Measurements from ENCODE around the gene SLC6A18.
"Not testable (repeated sequence)": the region's sequence is repeated elsewhere in the genome, so short reads cannot be mapped to it uniquely, and the experiment has no call there.

The SLC6A18 gene

DNA sequence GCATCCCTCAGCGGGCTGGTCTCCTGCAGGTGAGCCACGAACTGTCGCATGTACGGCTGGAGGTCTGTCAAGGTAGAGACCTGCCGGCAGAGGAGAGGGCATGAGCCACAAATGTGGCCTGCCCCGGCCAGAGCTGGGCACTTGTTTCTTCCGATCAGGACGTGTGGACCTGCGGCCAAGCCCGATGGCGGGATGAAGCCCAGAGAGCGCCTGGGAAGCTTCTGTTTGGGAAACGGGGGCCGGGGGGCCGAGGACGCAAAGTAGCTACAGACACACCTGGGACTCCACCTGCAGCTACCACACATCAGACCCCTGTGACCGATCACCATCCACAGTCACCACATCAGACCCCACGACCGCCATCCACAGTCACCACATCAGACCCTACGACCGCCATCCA lies 47.0 kb downstream of the SLC6A18 start:
- Histone ChIP-seq H3K4me3 (ENCODE audit: low read length) (no peak overlapping the region), H3K9me2 (replicated peaks; ENCODE audit: control insufficient read depth, low read length) (no peaks in the 10 kb centered on the region), H3K4me2 (ENCODE audit: low read length) (no peak overlapping the region), H3K27ac (ENCODE audit: low read depth, low read length) (no peak overlapping the region), H3F3A (ENCODE audit: control insufficient read depth, insufficient read depth) (no peaks in the 10 kb centered on the region), H3K27me3 (ENCODE audit: control insufficient read depth, low read length) (no peaks in the 10 kb centered on the region), H3K79me2 (ENCODE audit: control insufficient read depth, low read length) (peaks cover 35% of the 10 kb centered on the region), H4K20me1 (ENCODE audit: control insufficient read depth, insufficient read depth, low read depth, low read length) (0 out of 2 replicates have a peak, but pooled peaks cover 3% of the 10 kb centered on the region), H3K4me1 (ENCODE audit: control insufficient read depth, low read length) (no peaks in the 10 kb centered on the region), H3K36me3 (ENCODE audit: control insufficient read depth, low read length) (peaks cover 61% of the 10 kb centered on the region), H3K9me3 (ENCODE audit: control insufficient read depth, insufficient read depth, low read length) (no peaks in the 10 kb centered on the region)
- TF ChIP-seq CTCF (IDR thresholded peaks at IDR 0.05; ENCODE audit: low read depth, low read length, poor library complexity, severe bottlenecking) (no peak), EZH2phosphoT487 (IDR thresholded peaks at IDR 0.05; ENCODE audit: borderline replicate concordance, low read length) (no peak)

GRCh38 chr5:1273745-1274144 lies 48.6 kb downstream of the SLC6A18 start:
- no peak overlapping the region for H3K27ac ChIP-seq (ENCODE audit: low read depth, low read length)
- no peaks in the 10 kb centered on the region for H3K27me3 ChIP-seq (ENCODE audit: control insufficient read depth, low read length)
- no peaks in the 10 kb centered on the region for H3F3A ChIP-seq (ENCODE audit: control insufficient read depth, insufficient read depth)
- 0 out of 2 replicates have a peak, but pooled peaks cover 3% of the 10 kb centered on the region for H4K20me1 ChIP-seq (ENCODE audit: control insufficient read depth, insufficient read depth, low read depth, low read length)
- H3K4me3 ChIP-seq (ENCODE audit: low read length): no peak overlapping the region
- TF ChIP-seq EZH2phosphoT487 (IDR thresholded peaks at IDR 0.05; ENCODE audit: borderline replicate concordance, low read length) (no peak), CTCF (IDR thresholded peaks at IDR 0.05; ENCODE audit: low read depth, low read length, poor library complexity, severe bottlenecking) (no peak)
- no peaks in the 10 kb centered on the region for H3K4me1 ChIP-seq (ENCODE audit: control insufficient read depth, low read length)
- H3K9me2 ChIP-seq (replicated peaks; ENCODE audit: control insufficient read depth, low read length): no peaks in the 10 kb centered on the region
- H3K9me3 ChIP-seq (ENCODE audit: control insufficient read depth, insufficient read depth, low read length): no peaks in the 10 kb centered on the region
- peaks cover 65% of the 10 kb centered on the region for H3K36me3 ChIP-seq (ENCODE audit: control insufficient read depth, low read length)
- peaks cover 49% of the 10 kb centered on the region for H3K79me2 ChIP-seq (ENCODE audit: control insufficient read depth, low read length)
- H3K4me2 ChIP-seq (ENCODE audit: low read length): no peak overlapping the region

GRCh38 chr5:1274471-1274870 lies 49.3 kb downstream of the SLC6A18 start:
- Histone ChIP-seq H3K9me3 (ENCODE audit: control insufficient read depth, insufficient read depth, low read length) (no peaks in the 10 kb centered on the region), H3K4me1 (ENCODE audit: control insufficient read depth, low read length) (no peaks in the 10 kb centered on the region), H3K27me3 (ENCODE audit: control insufficient read depth, low read length) (no peaks in the 10 kb centered on the region), H3F3A (ENCODE audit: control insufficient read depth, insufficient read depth) (no peaks in the 10 kb centered on the region), H3K79me2 (ENCODE audit: control insufficient read depth, low read length) (peaks cover 55% of the 10 kb centered on the region), H3K9me2 (replicated peaks; ENCODE audit: control insufficient read depth, low read length) (no peaks in the 10 kb centered on the region), H3K4me2 (ENCODE audit: low read length) (no peak overlapping the region), H4K20me1 (ENCODE audit: control insufficient read depth, insufficient read depth, low read depth, low read length) (0 out of 2 replicates have a peak, but pooled peaks cover 3% of the 10 kb centered on the region), H3K36me3 (ENCODE audit: control insufficient read depth, low read length) (peaks cover 72% of the 10 kb centered on the region), H3K4me3 (ENCODE audit: low read length) (no peak overlapping the region), H3K27ac (ENCODE audit: low read depth, low read length) (no peak overlapping the region)
- TF ChIP-seq EZH2phosphoT487 (IDR thresholded peaks at IDR 0.05; ENCODE audit: borderline replicate concordance, low read length): no peak
- TF ChIP-seq CTCF (IDR thresholded peaks at IDR 0.05; ENCODE audit: low read depth, low read length, poor library complexity, severe bottlenecking): no peak

DNA sequence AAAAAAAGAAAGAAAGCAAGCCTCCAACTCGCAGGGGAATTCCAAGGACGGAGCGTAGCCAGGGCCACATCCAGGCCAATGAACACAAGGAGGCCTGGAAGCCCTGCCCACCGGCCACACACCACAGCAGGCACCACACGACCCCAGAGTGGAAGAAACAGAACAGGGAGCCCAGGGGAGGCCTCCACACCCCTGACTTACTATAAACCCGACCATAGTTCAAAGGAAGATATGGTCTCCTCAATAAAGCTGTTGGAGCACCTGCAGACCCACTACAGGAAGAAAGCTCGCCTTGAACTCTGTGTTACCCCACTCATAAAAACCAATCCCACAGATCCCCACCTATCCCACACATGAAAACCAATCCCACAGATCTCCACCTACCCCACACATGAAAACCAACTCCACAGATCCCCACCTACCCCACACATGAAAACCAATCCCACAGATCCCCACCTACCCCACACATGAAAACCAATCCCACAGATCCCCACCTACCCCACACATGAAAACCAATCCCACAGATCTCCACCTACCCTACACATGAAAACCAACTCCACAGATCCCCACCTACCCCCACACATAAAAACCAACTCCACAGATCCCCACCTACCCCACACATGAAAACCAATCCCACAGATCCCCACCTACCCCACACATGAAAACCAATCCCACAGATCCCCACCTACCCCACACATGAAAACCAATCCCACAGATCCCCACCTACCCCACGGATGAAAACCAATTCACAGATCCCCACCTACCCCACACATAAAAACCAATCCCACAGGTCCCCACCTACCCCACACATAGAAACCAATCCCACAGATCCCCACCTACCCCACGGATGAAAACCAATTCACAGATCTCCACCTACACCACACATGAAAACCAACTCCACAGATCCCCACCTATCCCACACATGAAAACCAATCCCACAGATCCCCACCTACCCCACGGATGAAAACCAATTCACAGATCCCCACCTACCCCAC lies 50.5 kb downstream of the SLC6A18 start:
- Histone ChIP-seq H3K79me2 (ENCODE audit: control insufficient read depth, low read length) (peaks cover 60% of the 10 kb centered on the region), H3K36me3 (ENCODE audit: control insufficient read depth, low read length) (peaks cover 75% of the 10 kb centered on the region)
- H4K20me1 ChIP-seq (ENCODE audit: control insufficient read depth, insufficient read depth, low read depth, low read length); H3K27ac ChIP-seq (ENCODE audit: low read depth, low read length); H3K9me3 ChIP-seq (ENCODE audit: control insufficient read depth, insufficient read depth, low read length); H3K4me1 ChIP-seq (ENCODE audit: control insufficient read depth, low read length); H3F3A ChIP-seq (ENCODE audit: control insufficient read depth, insufficient read depth); H3K27me3 ChIP-seq (ENCODE audit: control insufficient read depth, low read length); H3K9me2 ChIP-seq (replicated peaks; ENCODE audit: control insufficient read depth, low read length); H3K4me3 ChIP-seq (ENCODE audit: low read length); H3K4me2 ChIP-seq (ENCODE audit: low read length): not testable (repeated sequence)
